Stimulated activated CD4-positive, alpha-beta T cell treated with anti-CD3 and anti-CD28 coated beads, Interleukin-15, amount 100 ng/mL, for 48 hours (primary cell): ENCODE data around the gene MS4A12.
"Not testable (repeated sequence)": the region's sequence is repeated elsewhere in the genome, so short reads cannot be mapped to it uniquely, and the experiment has no call there.

Experiments used
- DNase-seq, 2 donors: peaks; one replicate each; pipeline ENCODE4 v3.0.0-alpha.2; 2020; ENCODE audit warnings: low read depth in 2 of 2

The MS4A12 gene

GRCh38 chr11:60492488-60493009 lies at the start of gene MS4A12:
Gene MS4A12 (plus strand): TSS chr11:60492778. CDS start chr11:60497319, 4,541 bp downstream.
- no peak for DNase-seq

- DNase-seq, result no peak
These were observed 45.5 kb upstream of the MS4A12 start for GRCh38 chr11:60447070-60447469.

- no peak for DNase-seq
These were observed 44.7 kb upstream of the MS4A12 start for GRCh38 chr11:60447846-60448245.

GRCh38 chr11:60451185-60451584 lies 41.4 kb upstream of the MS4A12 start:
- DNase-seq, result not testable (repeated sequence)

- no peak for DNase-seq
These were observed 38.4 kb upstream of the MS4A12 start for GRCh38 chr11:60454212-60454611.

- DNase-seq, result no peak
These were observed 37.0 kb upstream of the MS4A12 start, which contains the start of gene MS4A1 for GRCh38 chr11:60455531-60456042. Gene MS4A1 (plus strand): TSS chr11:60455847. CDS start chr11:60462375, 6,528 bp downstream.

GRCh38 chr11:60457576-60457975 lies 35.0 kb upstream of the MS4A12 start:
- no peak for DNase-seq

- no peak for DNase-seq
These were observed 33.2 kb upstream of the MS4A12 start for GRCh38 chr11:60459345-60459744.

- no peak for DNase-seq
These were observed 23.7 kb upstream of the MS4A12 start for GRCh38 chr11:60468829-60469228.

GRCh38 chr11:60469723-60470122 lies 22.9 kb upstream of the MS4A12 start:
- DNase-seq, result no peak

GRCh38 chr11:60477035-60477445 lies 15.5 kb upstream of the MS4A12 start:
- no peak for DNase-seq

- no peak for DNase-seq
These were observed 10.2 kb upstream of the MS4A12 start for GRCh38 chr11:60482361-60482760.

- peak in 1 of 2 donors; percentile 0 for DNase-seq
These were observed 6.6 kb upstream of the MS4A12 start for GRCh38 chr11:60485987-60486386.

- DNase-seq, result no peak
These were observed 876 bp downstream of the MS4A12 start for GRCh38 chr11:60493454-60493853.

- no peak for DNase-seq
These were observed 5.8 kb downstream of the MS4A12 start for GRCh38 chr11:60498399-60498798.

GRCh38 chr11:60498853-60499252 lies 6.3 kb downstream of the MS4A12 start:
- no peak for DNase-seq

- no peak for DNase-seq
These were observed 7.8 kb downstream of the MS4A12 start for GRCh38 chr11:60500276-60500910.

GRCh38 chr11:60502221-60502775 lies 9.7 kb downstream of the MS4A12 start:
- no peak for DNase-seq

- DNase-seq, result no peak
These were observed 11.8 kb downstream of the MS4A12 start for GRCh38 chr11:60504219-60504905.

GRCh38 chr11:60509609-60510008 lies 17.0 kb downstream of the MS4A12 start:
- DNase-seq, result not testable (repeated sequence)

- not testable (repeated sequence) for DNase-seq
These were observed 17.6 kb downstream of the MS4A12 start for GRCh38 chr11:60510209-60510608.

GRCh38 chr11:60511393-60511792 lies 18.8 kb downstream of the MS4A12 start:
- DNase-seq, result no peak
